ENCODE results near the gene LIN37. TPM values are rescaled to one million over a fixed set of nuclear protein-coding genes. Genes with fewer than 3 reads are reported as not detected.

Gene LIN37
- total and polyA plus RNA-seq, 2 donors (not counting 3 experiments of a cell fraction or from before 2014, with no cell fraction given): 11.3 to 21.4 TPM

GRCh38 chr19:35731353-35731752 lies 17.0 kb upstream of the LIN37 start:
- H3K36me3 ChIP-seq (ENCODE audit: control insufficient read depth in 2 of 2, extremely low read depth in 1 of 2, insufficient read depth in 2 of 2, low read length in 2 of 2): peaks cover 17 to 70% of the 10 kb centered on the region in 2 experiments
- no peak for FAIRE-seq
- CTCF ChIA-PET: no interaction called here

More at GRCh38 chr19:35731353-35731752, 17.0 kb upstream of the LIN37 start:
- Histone ChIP-seq H3K9me1 (replicated peaks; ENCODE audit: control insufficient read depth, extremely low read depth, insufficient read depth, low read length) (no peaks in the 10 kb centered on the region), H3K4me1 (ENCODE audit: control insufficient read depth, extremely low read depth, insufficient read depth, low read length) (no peaks in the 10 kb centered on the region), H3K4me3 (replicated peaks in 1 of 3; ENCODE audit: insufficient read depth in 1 of 3, low read depth in 1 of 3, low read length in 3 of 3) (no peak overlapping the region), H2AFZ (ENCODE audit: low read depth, low read length) (no peak overlapping the region), H3K9me3 (replicated peaks; ENCODE audit: control insufficient read depth, insufficient read depth, low read length) (no peaks in the 10 kb centered on the region), H4K20me1 (replicated peaks; ENCODE audit: control insufficient read depth, extremely low read depth, insufficient read depth, low read length) (no peaks in the 10 kb centered on the region), H3K79me2 (ENCODE audit: control insufficient read depth, insufficient read depth, low read length) (no peaks in the 10 kb centered on the region), H3K4me2 (ENCODE audit: insufficient read depth, low read length) (no peak overlapping the region), H3K27ac (ENCODE audit: insufficient read depth, low read depth, low read length) (no peak overlapping the region), H3K9ac (replicated peaks; ENCODE audit: extremely low read depth, insufficient read depth, low read length) (no peak overlapping the region), H3K27me3 (ENCODE audit: control insufficient read depth in 2 of 2, insufficient read depth in 2 of 2, low read length in 2 of 2) (no peaks in the 10 kb centered on the region)
- dilution Hi-C loops (cut with MboI; ENCODE audit: extremely low pct_ligation_motif_present, low sequenced_read_pairs): no loop called here
- POLR2A ChIA-PET: no interaction called here
- intact Hi-C loops (cut with micrococcal nuclease): no loop called here
- DNase-seq (ENCODE audit: low read depth, low spot score): no peak
- BruUV-seq (replicated peaks): no TSS peak
- TF ChIP-seq EZH2 (IDR thresholded peaks at IDR 0.05; ENCODE audit: borderline replicate concordance, low read depth, low read length, severe bottlenecking) (no peak), POLR2A (IDR thresholded peaks at IDR 0.05; ENCODE audit: low read depth, low read length) (no peak), GATA2 (IDR thresholded peaks at IDR 0.05; ENCODE audit: insufficient read depth, insufficient read length, low read depth, low read length) (no peak), MYC (IDR thresholded peaks at IDR 0.05; ENCODE audit: low read depth, low read length) (no peak), JUN (IDR thresholded peaks at IDR 0.05; ENCODE audit: borderline replicate concordance, insufficient read depth, insufficient read length, low read depth) (no peak), POLR2AphosphoS5 (IDR thresholded peaks at IDR 0.05; ENCODE audit: insufficient read depth, low read depth, low read length) (no peak), CTCF (IDR thresholded peaks at IDR 0.05; ENCODE audit: extremely low read depth in 1 of 2, insufficient read depth in 1 of 2, low read depth in 1 of 2, low read length in 2 of 2) (no peak), FOS (IDR thresholded peaks at IDR 0.05; ENCODE audit: borderline replicate concordance, insufficient read depth, low read length) (no peak), MAX (IDR thresholded peaks at IDR 0.05; ENCODE audit: insufficient read depth, insufficient read length) (no peak)

Data from endothelial cell of umbilical vein (primary cell).